Glomerular visceral epithelial cell (primary cell): ENCODE measurements around the gene MGST2.
A peak's percentile ranks its signal among the peaks of the same experiment; 100 is the strongest.
"Not testable (repeated sequence)": the region's sequence is repeated elsewhere in the genome, so short reads cannot be mapped to it uniquely, and the experiment has no call there.

ENCODE experiments used
- DNase-seq: peaks from one replicate; pipeline ENCODE4 v3.0.0-alpha.2; 2016; ENCODE audit errors: extremely low spot score

Gene MGST2

DNA sequence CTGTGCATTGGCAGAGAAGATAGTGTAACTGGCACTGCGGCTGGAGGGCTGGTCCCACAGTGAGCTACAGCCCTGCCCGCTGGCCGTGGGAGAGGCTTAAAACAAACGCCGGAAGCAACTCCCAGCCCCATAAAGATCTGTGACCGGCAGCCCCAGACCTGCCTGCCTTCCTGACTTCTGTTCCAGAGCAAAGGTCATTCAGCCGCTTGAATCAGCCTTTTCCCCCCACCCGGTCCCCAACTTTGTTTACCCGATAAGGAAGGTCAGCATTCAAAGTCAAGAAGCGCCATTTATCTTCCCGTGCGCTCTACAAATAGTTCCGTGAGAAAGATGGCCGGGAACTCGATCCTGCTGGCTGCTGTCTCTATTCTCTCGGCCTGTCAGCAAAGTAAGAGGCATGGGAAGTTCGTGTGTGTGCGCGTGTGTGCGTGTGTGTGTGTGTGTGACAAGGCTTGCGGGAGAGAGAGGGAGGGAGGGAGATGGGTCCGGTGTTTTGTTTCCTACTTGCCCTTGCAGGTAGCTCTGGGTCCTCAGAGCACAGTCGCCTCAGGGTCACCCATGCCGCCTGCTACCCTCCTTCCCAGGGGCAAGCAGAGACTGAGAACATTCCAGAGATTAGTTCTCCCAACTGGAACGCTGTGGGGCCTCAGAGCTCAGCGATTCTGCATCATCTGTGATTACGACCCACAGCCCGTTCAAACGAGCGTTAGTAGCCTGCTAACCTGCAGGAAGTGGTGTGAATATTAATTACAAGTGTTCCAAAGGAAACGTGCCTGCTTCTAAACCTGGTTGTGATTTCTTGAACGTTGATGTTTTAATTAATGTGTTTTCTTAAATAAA lies at the start of gene MGST2:
Gene MGST2 (plus strand): TSS at position 130 of the 840 bp plus-strand sequence. CDS start 201 bp downstream, at position 331.
- DNase-seq: peak; percentile 73

DNA sequence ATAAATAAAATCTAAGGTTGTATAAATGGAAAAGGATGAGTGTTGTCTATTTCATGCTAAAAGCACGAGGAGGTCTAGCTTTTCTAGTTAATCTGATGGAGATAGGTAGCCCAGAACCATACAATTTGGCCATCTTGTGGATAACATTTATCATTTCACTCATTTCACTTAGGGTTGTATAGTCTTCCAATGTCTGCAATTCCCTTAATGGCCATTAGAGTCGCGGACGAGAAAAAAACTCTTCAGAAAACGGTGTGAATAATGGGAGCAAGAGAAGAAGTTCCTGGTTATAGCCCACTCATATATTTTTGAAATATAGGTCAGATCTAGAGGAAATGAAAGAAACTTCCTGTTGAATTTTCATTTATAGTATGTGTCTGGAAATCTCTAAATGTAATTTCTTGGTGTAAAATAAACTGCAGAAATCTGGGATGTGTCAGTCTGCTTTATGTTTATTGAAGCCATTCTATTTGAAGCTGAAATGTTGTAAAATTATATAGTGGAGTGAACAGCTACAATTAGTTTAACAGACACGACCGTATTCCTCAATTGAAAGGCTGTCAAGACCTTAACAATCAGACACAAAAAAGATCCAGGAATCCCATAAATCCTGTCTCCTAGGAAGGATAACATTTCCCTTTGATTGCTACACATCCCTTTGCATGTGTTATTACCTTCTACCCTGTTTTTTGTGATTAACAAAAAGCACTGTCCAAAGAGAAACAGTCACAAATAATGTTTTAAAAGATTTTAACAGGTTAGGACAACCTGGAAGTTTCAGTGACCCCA lies 47.7 kb upstream of the MGST2 start:
- no peak for DNase-seq

DNA sequence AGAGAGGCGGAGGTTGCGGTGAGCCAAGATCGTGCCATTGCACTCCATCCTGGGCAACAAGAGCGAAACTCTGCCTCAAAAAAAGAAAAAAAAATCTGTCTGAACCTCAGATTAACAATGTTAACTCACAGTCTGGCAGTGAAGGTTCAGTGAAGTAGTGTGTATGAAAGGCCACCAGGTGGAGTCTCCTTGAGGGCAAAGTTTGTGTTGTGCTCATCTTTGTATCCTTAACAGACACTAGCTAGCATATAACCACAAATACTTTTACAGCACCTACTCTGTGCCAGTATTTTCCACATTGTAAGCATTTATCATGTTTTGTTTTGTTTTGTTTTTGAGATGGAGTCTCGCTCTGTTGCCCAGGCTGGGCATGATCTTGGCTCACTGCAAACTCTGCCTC lies 46.0 kb upstream of the MGST2 start:
- peak; percentile 39 for DNase-seq

DNA sequence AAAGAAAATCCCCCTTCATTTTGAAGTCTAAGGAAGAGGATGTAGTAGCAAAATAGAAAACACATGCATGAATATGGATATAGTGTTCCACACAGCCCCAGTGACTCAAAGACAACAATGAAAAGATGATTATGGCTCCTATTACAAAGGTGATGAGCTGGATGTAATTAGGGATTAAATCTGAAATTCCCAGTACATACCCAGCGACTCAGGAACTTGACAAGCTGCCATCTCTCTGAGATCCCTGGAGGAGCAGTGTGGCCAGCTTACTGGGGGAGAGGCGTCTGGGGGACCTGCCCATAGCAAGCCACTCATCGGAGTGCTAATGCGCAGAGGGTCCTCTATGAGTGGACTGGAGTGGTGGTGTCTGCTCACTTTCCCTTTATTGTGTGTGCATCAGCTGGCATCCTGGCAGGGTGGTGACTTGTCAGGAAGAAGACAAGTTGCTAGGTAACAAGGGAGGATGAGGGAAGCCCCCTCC lies 42.7 kb upstream of the MGST2 start:
- no peak for DNase-seq

DNA sequence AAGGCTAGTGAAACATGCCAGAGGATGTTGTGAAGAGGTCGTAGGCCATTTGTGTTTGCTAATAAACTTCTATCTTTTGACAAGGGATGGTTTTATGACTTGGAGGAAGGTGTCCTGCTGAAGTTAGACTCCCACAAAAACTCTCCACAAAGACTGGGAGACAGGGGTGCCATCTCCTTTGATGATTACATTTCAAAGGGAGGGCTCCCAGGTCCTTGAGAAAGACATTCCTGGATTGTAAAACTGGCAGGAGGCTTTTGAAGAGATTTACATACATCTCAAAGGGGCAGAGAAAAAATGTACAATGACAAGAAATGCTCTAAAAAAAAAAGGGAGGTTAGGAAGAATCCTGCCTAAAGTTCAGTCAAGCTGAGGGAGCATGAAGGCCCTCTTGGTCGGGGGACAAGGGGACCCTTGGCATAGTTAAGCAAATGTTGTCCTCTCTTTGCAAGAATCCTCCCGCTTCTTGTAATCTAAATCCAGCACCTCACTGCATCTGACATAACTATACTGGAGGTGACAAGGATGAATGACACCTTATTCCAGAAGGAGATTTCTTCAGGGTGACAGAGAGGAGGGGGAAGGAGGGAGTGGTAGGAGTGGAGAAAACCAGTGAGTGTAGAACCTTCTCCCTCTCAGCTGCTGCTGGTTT lies 41.1 kb upstream of the MGST2 start:
- DNase-seq: no peak

DNA sequence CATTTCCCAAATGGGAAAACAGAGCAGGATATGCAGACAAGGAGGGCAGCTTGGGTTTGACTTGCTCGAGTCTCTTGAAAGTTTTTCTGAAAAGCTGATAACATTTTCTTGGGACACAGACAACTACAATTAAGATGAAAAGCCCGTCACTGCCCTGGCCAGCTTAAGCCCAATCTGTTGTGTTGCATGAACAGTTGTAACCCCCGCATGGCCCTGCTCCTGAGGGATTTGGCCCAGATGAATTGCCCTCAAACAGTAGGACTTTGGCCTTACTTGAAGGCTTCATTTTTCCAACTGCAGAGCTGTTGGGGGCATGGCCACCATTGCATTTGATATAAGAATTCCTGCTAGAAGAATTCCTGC lies 40.5 kb upstream of the MGST2 start:
- DNase-seq: no peak

DNA sequence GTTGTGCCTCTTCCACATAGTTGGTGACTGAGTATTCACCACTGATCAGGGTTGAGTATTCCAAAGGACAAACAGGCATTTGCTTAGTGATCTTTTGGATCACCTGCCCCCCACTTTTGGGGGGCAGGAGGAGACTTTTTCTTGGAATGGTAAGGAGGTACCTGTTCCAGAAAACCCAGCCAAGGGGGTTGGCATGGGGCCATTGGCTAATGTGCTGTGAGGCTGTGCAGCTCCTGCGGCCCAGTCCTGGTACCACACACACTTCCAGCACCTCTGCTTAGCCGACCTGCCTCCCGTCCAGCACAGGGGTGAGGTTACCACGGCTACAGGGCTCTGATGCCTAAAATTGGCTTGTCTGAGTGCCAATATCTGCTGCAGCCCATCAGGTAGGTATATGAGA lies 40.1 kb upstream of the MGST2 start:
- DNase-seq: no peak

DNA sequence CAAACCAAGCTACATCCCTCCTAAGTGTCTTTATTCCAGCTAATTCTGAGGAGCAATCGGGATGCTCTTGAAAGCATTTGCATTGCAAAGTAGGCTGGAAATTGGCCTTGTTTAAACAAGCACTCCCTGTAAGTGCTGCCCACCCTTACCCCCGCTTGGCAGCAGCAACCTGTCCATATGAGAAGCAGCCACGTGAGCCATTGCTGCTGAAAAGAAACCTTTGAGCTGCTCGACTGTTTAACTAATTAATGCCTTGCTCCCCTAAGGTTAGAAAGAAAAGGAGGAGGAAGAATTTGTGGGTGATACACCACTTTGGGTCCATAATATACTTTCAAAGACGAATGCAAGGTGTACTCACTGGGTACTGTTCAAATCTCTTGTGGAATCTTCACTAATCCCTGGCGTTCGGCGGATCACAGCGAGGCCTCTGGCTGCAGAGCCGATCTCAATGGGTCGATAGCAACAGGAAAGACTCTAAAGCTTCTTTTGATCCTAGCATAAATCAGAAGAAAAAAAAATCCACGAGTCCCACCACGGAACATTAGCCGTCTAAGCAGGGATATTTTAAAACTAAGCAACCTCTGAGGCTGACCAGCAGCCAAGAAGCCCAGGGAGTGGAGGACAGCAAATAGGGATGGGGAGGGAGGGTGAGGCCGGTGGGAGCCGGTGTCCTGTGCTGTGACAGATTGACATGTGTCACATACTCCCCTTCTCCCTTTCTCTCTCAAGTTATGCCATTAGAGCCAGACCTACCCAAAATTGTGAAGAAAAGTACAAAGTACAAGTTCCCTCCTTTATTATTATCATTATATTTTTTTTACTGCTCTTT lies 37.2 kb upstream of the MGST2 start:
- DNase-seq: no peak

DNA sequence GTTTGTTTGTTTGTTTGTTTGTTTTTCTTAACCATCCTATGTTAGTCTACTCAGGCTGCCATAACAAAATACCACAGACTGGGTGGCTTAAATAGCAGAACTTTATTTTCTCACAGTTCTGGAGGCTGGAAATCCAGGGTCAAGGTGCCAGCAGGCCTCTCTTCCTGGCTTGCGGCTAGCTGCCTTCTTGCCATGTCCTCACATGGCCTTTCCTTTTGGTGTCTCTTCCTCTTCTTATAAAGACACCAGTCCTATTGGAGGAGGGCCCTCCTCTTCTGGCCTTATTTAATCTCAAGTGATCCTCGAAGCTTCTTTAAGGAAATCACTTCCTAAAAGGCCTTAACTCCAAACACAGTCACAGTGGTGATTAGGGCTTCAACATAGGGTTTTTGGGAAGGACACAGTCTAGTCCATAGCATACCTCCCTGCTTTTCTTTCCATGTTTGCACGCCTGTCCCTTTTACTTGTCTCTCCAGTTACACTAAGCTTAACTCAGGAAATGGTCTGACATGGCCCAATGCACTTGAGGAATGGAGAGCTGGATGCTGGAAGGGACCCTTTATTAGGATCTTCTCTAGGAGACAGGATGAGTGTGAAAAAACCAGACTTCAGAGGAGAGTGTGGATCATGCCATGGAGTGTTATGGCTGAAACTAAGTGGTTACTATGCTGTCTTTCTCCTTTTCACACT lies 36.0 kb upstream of the MGST2 start:
- DNase-seq: peak; percentile 79

DNA sequence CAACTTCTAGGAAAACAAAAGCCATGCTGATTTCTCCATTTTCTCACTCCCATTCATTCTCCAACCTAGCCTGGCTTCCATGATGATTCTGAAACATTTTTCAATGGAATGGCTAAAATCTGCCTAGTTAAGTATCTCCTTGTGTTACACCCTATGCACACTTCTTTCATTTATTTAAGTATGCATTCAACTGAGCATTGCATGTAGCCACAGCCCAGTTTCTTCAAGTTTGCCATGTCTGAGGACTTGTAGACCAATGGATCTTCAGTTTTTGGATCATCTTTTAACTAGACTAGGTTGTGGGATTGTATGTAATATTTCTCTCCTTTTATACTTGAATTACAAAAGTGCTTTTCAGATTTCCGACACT lies 35.5 kb upstream of the MGST2 start:
- no peak for DNase-seq

DNA sequence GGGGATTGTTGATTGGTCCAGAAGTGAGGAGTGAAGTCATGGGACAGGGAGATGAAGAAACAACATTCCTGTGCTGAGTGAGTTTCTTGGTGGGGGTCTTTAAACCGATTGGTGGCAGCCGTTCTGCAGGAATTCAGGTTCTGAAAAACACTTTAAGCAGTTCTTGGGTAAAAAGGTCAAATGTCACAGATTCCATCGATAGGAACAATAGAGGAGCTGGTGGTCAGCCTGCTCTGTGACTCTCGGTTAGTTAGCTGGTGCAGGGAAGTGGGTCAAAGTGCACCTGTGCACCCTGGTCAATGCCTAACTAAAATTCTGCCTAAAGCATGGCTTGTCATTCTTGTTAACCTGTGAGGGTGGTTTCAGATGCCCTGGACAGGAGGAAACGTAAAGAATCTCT lies 34.6 kb upstream of the MGST2 start:
- no peak for DNase-seq

DNA sequence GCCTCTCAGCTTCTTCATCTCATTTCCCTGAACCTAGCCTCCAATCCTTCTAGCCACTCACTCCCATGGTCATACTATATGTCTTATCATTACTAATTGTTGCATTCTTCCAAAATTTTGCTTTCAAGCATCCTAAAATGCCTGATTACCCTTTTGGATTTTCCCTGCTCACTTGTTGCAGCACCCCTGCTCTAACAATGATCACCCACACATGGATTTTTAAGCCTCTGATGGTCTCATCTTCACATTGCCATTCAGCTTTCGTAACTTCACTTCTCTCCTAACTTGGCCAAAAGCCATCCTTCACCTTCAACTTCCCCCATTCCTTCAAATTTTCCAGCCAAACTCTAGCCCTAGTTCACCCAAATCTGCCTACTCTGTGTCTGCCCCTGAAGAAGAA lies 33.8 kb upstream of the MGST2 start:
- no peak for DNase-seq

DNA sequence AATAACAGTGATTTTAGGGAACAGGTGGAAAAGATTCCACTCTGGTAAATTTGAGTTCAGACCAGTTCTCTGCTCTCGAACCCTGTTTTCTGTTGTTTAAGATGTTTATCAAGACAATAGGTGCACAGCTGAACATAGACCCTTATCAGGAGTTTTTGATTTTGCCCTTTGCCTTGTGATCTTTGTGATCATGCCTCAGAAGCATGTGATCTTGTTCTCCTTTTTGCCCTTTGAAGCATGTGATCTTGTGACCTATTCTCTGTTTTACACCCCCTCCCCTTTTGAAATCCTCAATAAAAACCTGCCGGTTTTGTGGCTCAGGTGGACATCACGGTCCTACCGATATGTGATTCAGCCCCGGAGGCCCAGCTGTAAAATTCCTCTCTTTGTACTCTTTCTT lies 32.9 kb upstream of the MGST2 start:
- DNase-seq: not testable (repeated sequence)

DNA sequence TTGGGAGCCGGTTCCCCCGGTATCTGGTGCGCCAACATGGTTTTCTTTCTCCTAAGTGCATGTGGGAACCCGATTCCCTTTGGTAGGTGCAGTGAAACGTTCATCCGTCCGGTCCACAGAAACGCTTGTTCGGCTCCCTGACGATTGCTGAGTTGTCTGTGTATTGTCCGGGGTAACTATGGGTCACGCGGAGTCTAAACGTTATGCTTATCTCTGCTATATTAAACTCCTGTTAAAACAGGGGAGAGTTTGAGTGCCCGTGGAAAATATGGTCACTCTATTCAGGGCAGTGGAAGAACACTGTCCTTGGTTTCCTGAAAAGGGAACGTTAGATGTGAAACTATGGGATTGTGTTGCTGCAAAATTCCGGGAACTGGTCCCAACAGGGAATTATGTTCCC lies 32.4 kb upstream of the MGST2 start:
- DNase-seq: peak; percentile 15

DNA sequence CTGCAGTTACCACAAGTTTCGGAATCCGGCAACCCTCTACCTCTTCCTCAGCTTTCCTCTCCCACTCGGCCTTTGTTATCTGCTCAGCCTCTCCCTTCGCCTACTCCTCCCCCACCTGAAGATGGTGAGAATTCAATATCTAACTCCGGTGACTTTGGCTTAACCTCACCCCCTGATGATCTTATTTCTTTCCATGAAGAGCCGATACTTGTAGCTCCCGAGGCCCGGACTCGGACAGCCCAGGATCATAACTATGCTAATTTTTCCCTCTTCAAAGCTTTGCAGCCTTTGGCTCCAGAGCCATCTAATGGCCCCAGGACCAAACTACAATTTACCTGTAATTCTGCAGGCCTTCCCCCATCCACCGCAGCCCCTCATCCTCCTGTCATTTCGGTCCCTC lies 32.0 kb upstream of the MGST2 start:
- peak; percentile 66 for DNase-seq

DNA sequence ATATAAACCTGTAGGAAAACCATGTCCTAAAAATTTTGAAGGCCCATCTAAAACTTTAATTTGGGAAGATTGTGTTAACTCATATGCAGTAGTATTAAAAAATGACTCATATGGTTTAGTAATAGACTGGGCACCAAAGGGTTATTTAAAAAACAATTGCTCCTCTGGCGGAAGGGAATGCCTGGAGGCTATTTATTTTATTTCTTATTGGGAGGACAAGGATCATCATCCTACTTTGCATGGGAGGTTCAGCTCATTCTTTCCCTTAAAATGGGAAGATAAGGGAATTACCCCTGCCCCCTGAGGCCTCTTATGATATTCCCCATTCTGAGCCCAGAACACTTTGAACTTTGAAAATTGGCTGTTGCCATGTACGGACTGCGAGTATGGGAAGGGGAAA lies 29.7 kb upstream of the MGST2 start:
- no peak for DNase-seq

DNA sequence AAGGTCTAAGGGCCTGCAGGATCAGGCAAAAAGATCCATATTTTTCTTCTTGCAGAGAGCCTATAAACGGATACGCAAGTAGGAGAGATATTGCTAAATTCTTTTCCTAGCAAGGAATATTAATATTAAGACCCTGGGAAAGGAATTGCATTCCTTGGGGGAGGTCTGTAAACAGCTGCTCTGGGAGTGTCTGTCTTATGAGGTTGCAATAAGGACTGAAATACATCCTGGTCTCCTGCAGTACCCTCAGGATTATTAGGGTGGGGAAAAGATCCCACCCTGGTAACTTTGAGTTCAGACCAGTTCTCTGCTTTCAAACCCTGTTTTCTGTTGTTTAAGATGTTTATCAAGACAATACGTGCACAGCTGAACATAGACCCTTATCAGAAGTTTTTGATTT lies 27.3 kb upstream of the MGST2 start:
- not testable (repeated sequence) for DNase-seq

DNA sequence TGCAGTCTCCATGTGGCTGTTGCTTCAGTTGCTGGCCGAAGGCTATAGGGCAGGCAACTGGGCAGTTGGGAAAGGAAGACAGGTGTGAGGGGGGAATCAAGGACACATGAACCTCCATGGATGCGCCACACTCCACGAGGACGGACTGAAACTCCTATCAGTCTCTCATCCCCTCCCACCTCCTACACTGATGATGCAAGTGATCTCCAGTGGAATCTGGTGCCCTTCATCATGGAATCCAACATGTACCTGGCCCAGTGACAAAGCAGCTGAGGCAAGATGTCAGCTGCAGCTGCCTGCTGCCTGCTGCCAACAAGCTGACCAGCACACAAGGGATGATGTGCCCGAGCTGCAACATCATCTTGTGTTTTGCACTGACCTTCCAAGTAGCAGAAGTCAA lies 26.0 kb upstream of the MGST2 start:
- no peak for DNase-seq

DNA sequence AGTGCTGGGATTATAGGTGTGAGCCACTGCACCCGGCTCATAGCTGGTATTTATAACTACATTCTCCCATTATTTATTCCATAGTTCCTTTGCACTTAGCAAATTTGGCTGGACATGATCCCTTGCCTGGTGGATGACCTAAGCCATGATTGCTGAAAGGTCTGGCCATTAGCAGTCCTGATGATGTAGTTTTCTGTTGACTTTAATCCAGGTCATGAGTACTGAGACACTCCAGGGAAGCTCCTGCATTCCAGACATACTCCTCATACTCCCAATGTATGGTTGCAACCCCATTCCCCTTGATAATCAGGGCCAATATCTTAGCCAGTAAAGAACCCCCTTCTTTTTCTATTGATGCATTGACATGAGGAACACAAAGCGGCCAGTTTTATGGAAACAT lies 24.4 kb upstream of the MGST2 start:
- DNase-seq: peak; percentile 60

DNA sequence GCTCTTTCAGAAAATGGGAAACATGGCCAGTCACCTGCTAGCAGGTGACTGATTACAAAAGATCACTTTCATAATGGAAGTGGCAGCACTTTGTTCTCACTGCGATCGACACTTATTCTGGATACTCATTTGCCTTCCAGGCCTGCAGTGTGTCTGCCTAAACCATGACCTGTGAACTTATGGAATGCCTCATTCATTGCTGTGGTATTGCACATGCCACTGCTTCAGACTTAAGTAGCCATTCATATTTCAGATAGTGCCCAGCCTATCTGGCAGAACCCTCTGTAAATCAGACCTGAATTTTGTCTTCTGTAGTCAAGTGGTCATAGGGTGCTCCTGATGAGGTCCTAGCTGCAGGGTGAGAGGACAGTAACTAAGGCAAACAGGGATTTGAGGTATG lies 23.3 kb upstream of the MGST2 start:
- peak; percentile 47 for DNase-seq
